HepG2 (cell line): ENCODE results near the gene NME2. TPM values are rescaled to one million over a fixed set of nuclear protein-coding genes. Genes with fewer than 3 reads are reported as not detected.

Experiments
- CCDC6 ChIP-seq: sonication (generic); formaldehyde crosslinking; IDR thresholded peaks from 2 replicates; pipeline ENCODE4 v1.8.1; 2022; ENCODE audit warnings: mild to moderate bottlenecking, missing genetic modification reagents, moderate library complexity
- HDAC1 ChIP-seq: sonication (generic); formaldehyde crosslinking; IDR thresholded peaks from 2 replicates; pipeline ENCODE4 v1.5.1; 2020; ENCODE audit warnings: mild to moderate bottlenecking, missing genetic modification reagents
- LBX2 ChIP-seq: sonication (generic); formaldehyde crosslinking; IDR thresholded peaks from 2 replicates; pipeline ENCODE4 v1.5.0; 2020; ENCODE audit warnings: missing genetic modification reagents, mild to moderate bottlenecking, borderline replicate concordance
- MAX ChIP-seq: IDR thresholded peaks from 2 replicates; pipeline ENCODE4 v1.6.1; 2012; ENCODE audit warnings: inconsistent platforms
- MXD3 ChIP-seq: IDR thresholded peaks from 2 replicates; pipeline ENCODE4 v1.6.1; 2016; ENCODE audit warnings: mild to moderate bottlenecking, missing biosample characterization, missing genetic modification reagents
- POLR2A ChIP-seq, 2 experiments: IDR thresholded peaks; 2 replicates each; pipeline ENCODE4 v1.6.1; 2011; ENCODE audit warnings: low read depth in 2 of 2, low read length in 2 of 2, mild to moderate bottlenecking in 1 of 2, moderate library complexity in 1 of 2; ENCODE audit not compliant: insufficient read depth in 1 of 2
- RARA ChIP-seq: IDR thresholded peaks from 2 replicates; pipeline ENCODE4 v1.6.1; 2016; ENCODE audit warnings: missing genetic modification reagents, missing compliant biosample characterization
- ZBTB33 ChIP-seq: sonication (generic); formaldehyde crosslinking; IDR thresholded peaks from 2 replicates; pipeline ENCODE4 v1.4.0; 2020; ENCODE audit warnings: missing genetic modification reagents
- ZNF256 ChIP-seq: sonication (generic); formaldehyde crosslinking; conservative IDR thresholded peaks from 2 replicates; pipeline ENCODE4 v1.4.0; 2020; ENCODE audit warnings: missing genetic modification reagents
- ZNF484 ChIP-seq: sonication (generic); formaldehyde crosslinking; IDR thresholded peaks from 2 replicates; pipeline ENCODE4 v1.5.1; 2020; ENCODE audit warnings: mild to moderate bottlenecking, low read depth, missing genetic modification reagents, borderline replicate concordance
- ZNF556 ChIP-seq: sonication (generic); formaldehyde crosslinking; IDR thresholded peaks from 2 replicates; pipeline ENCODE4 v1.4.0; 2020; ENCODE audit warnings: mild to moderate bottlenecking, missing genetic modification reagents, borderline replicate concordance
- ZNF678 ChIP-seq: sonication (generic); formaldehyde crosslinking; IDR thresholded peaks from 2 replicates; pipeline ENCODE4 v1.4.0; 2020; ENCODE audit warnings: mild to moderate bottlenecking, missing genetic modification reagents
- ZNF770 ChIP-seq: sonication (generic); formaldehyde crosslinking; IDR thresholded peaks from 2 replicates; pipeline ENCODE4 v1.5.0; 2020; ENCODE audit warnings: mild to moderate bottlenecking, missing genetic modification reagents
- ZNF816 ChIP-seq: sonication (generic); formaldehyde crosslinking; IDR thresholded peaks from 2 replicates; pipeline ENCODE4 v1.8.0; 2022; ENCODE audit warnings: missing genetic modification reagents, mild to moderate bottlenecking, borderline replicate concordance
- ZSCAN22 ChIP-seq: sonication (generic); formaldehyde crosslinking; IDR thresholded peaks from 2 replicates; pipeline ENCODE4 v1.4.0; 2020; ENCODE audit warnings: mild to moderate bottlenecking, missing genetic modification reagents
- ZXDC ChIP-seq: sonication (generic); formaldehyde crosslinking; IDR thresholded peaks from 2 replicates; pipeline ENCODE4 v1.5.0; 2020; ENCODE audit warnings: mild to moderate bottlenecking, missing genetic modification reagents
- polyA plus RNA-seq, 8 experiments: library from polyadenylated mRNA; depleted of rRNA in 3 of 8; stranded (reverse) in 7 of 8; unstranded in 1 of 8; fragments of >200 nt; fragmentation: Illumina TruSeq in 4 of 8; extraction: Trizol in 4 of 8; gene quantifications; 2 replicates each; pipeline versions ENCODE4 v1.2.1 to v1.2.3, GENCODE V29; 2011 to 2016; ENCODE audit warnings: low read depth in 4 of 8, missing spikeins in 1 of 8, mixed read lengths in 1 of 8; ENCODE audit not compliant: insufficient read depth in 1 of 8
- total RNA-seq, 5 experiments: library from RNA; depleted of rRNA; stranded (reverse); fragments of >200 nt; fragmentation: Illumina TruSeq; extraction: Trizol; gene quantifications; 2 replicates each; pipeline ENCODE4 v1.2.3, GENCODE V29; 2016; ENCODE audit warnings: low read depth in 1 of 5

The NME2 gene
- total and polyA plus RNA-seq, 2 of the 13 experiments (the other 11 are each of a cell fraction or from before 2014, with no cell fraction given), result 790 to 1,213 TPM

GRCh38 chr17:51118330-51119195, 47.6 kb upstream of the NME2 start (continued):
- TF ChIP-seq ZBTB33 (CRISPR knock-in tag) (no peak), CCDC6 (no peak), POLR2A (IDR thresholded peaks at IDR 0.05; ENCODE audit: insufficient read depth in 1 of 2, low read depth in 2 of 2, low read length in 2 of 2) (no peak), ZNF678 (no peak), HDAC1 (CRISPR knock-in tag) (no peak; the same call in 1 of the 2 replicates), MAX (peak; percentile 80), ZNF484 (no peak), ZNF816 (no peak), ZNF770 (CRISPR knock-in tag) (no peak), ZXDC (CRISPR knock-in tag) (no peak), ZNF556 (CRISPR knock-in tag) (no peak), ZNF256 (CRISPR knock-in tag) (no peak), RARA (CRISPR knock-in tag) (peak; percentile 68), ZSCAN22 (no peak), MXD3 (CRISPR knock-in tag) (no peak), LBX2 (CRISPR knock-in tag) (no peak)
